ENCODE measurements around the gene CDRT15L2. TPM values are rescaled to one million over a fixed set of nuclear protein-coding genes. Genes with fewer than 3 reads are reported as not detected.
"Not testable (repeated sequence)": the region's sequence is repeated elsewhere in the genome, so short reads cannot be mapped to it uniquely, and the experiment has no call there.

Gene CDRT15L2
- total and polyA plus RNA-seq, 4 donors, result not detected

- H3K9me3 ChIP-seq (ENCODE audit: control insufficient read depth, low read length); H3K27me3 ChIP-seq (ENCODE audit: control insufficient read depth in 1 of 2, insufficient read depth in 2 of 2, low read length in 1 of 2); H3K27ac ChIP-seq (ENCODE audit: low read depth in 1 of 2, low read length in 2 of 2); H3K4me3 ChIP-seq (ENCODE audit: low read length in 2 of 2); H3K4me1 ChIP-seq (ENCODE audit: control insufficient read depth in 1 of 2, insufficient read depth in 2 of 2, low read length in 2 of 2); ATAC-seq (ENCODE audit: low FRiP score); H3K36me3 ChIP-seq (ENCODE audit: control insufficient read depth in 1 of 2, insufficient read depth in 2 of 2, low read length in 1 of 2); intact Hi-C loops (cut with DNase I); DNase-seq: not testable (repeated sequence)
- 28 to 46% methylated on average over 2 of the region's 4 CpGs for WGBS, 2 donors
Observed at GRCh38 chr17:20591040-20591439, 11.5 kb downstream of the CDRT15L2 start.

GRCh38 chr17:20605568-20605967 lies 26.0 kb downstream of the CDRT15L2 start:
- 98 to 100% methylated on average over 1 of the region's 1 CpG for WGBS, 2 donors
- H3K27ac ChIP-seq (ENCODE audit: low read depth in 1 of 2, low read length in 2 of 2); H3K9me3 ChIP-seq (ENCODE audit: control insufficient read depth, low read length); H3K4me3 ChIP-seq (ENCODE audit: low read length in 2 of 2); ATAC-seq (ENCODE audit: low FRiP score); H3K27me3 ChIP-seq (ENCODE audit: control insufficient read depth in 1 of 2, insufficient read depth in 2 of 2, low read length in 1 of 2); H3K4me1 ChIP-seq (ENCODE audit: control insufficient read depth in 1 of 2, insufficient read depth in 2 of 2, low read length in 2 of 2); H3K36me3 ChIP-seq (ENCODE audit: control insufficient read depth in 1 of 2, insufficient read depth in 2 of 2, low read length in 1 of 2); intact Hi-C loops (cut with DNase I); DNase-seq: not testable (repeated sequence)

- intact Hi-C loops (cut with DNase I); H3K27me3 ChIP-seq (ENCODE audit: control insufficient read depth in 1 of 2, insufficient read depth in 2 of 2, low read length in 1 of 2); H3K36me3 ChIP-seq (ENCODE audit: control insufficient read depth in 1 of 2, insufficient read depth in 2 of 2, low read length in 1 of 2); DNase-seq; H3K27ac ChIP-seq (ENCODE audit: low read depth in 1 of 2, low read length in 2 of 2); H3K4me1 ChIP-seq (ENCODE audit: control insufficient read depth in 1 of 2, insufficient read depth in 2 of 2, low read length in 2 of 2); ATAC-seq (ENCODE audit: low FRiP score); H3K9me3 ChIP-seq (ENCODE audit: control insufficient read depth, low read length); H3K4me3 ChIP-seq (ENCODE audit: low read length in 2 of 2): not testable (repeated sequence)
- WGBS, 2 donors, result 74 to 88% methylated on average over 1 to 3 of the region's 3 CpGs
Observed at GRCh38 chr17:20609490-20609889, 30.0 kb downstream of the CDRT15L2 start.

DNA sequence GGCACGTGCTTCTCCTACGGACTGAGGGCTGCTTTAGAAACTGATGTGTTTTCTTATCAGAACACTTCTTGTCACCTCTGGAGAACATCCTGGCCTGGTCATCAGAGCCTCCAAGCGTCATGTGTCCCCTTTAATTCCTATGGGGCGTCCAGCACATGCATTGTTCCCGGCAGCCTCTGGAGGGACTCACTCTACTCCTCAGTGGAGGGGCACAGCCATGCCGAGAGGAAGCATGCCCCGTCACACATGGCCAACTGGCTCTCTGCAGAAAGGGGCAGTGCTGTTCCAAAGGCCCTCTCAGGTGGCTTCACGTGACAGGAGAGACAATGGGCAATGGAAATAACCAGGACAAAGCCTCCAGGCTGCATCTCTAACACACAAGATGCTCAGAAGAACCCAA lies 31.8 kb downstream of the CDRT15L2 start:
- Histone ChIP-seq H3K4me3 (ENCODE audit: low read length in 2 of 2) (no peak overlapping the region), H3K4me1 (ENCODE audit: control insufficient read depth in 1 of 2, insufficient read depth in 2 of 2, low read length in 2 of 2) (no peaks in the 10 kb centered on the region), H3K36me3 (ENCODE audit: control insufficient read depth in 1 of 2, insufficient read depth in 2 of 2, low read length in 1 of 2) (no peaks in the 10 kb centered on the region), H3K9me3 (ENCODE audit: control insufficient read depth, low read length) (no peaks in the 10 kb centered on the region), H3K27me3 (ENCODE audit: control insufficient read depth in 1 of 2, insufficient read depth in 2 of 2, low read length in 1 of 2) (no peaks in the 10 kb centered on the region), H3K27ac (ENCODE audit: low read depth in 1 of 2, low read length in 2 of 2) (no peak overlapping the region)
- 80 to 82% methylated on average over 8 of the region's 8 CpGs for WGBS, 2 donors
- intact Hi-C loops (cut with DNase I), result no loop called here
- ATAC-seq (ENCODE audit: low FRiP score) (no peak), DNase-seq (no peak)

- Histone ChIP-seq H3K4me3 (ENCODE audit: low read length in 2 of 2) (no peak overlapping the region), H3K9me3 (ENCODE audit: control insufficient read depth, low read length) (no peaks in the 10 kb centered on the region), H3K4me1 (ENCODE audit: control insufficient read depth in 1 of 2, insufficient read depth in 2 of 2, low read length in 2 of 2) (no peaks in the 10 kb centered on the region), H3K27ac (ENCODE audit: low read depth in 1 of 2, low read length in 2 of 2) (no peak overlapping the region), H3K27me3 (ENCODE audit: control insufficient read depth in 1 of 2, insufficient read depth in 2 of 2, low read length in 1 of 2) (no peaks in the 10 kb centered on the region), H3K36me3 (ENCODE audit: control insufficient read depth in 1 of 2, insufficient read depth in 2 of 2, low read length in 1 of 2) (no peaks in the 10 kb centered on the region)
- intact Hi-C loops (cut with DNase I), result no loop called here
- ATAC-seq (ENCODE audit: low FRiP score) (no peak), DNase-seq (no peak)
- WGBS, 2 donors, result 92 to 95% methylated on average over 16 of the region's 16 CpGs
Observed at GRCh38 chr17:20612635-20613034, 33.1 kb downstream of the CDRT15L2 start.

DNA sequence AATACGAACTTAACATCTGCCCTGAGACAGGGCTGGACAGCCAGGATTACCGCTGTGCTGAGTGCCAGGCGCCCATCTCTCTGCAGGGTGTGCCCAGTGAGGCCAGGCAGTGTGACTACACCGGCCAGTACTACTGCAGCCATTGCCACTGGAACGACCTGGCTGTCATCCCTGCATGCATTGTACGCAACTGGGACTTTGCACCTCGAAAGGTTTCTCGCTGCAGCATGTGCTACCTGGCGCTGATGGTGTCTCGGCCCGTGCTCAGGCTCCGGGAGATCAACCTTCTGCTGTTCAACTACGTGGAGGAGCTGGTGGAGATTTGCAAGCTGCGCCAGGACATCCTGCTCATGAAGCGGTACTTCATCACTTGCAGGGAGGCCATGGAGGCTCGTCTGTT lies 33.7 kb downstream of the CDRT15L2 start:
- H3K4me3 ChIP-seq (ENCODE audit: low read length in 2 of 2), result no peak overlapping the region
- intact Hi-C loops (cut with DNase I), result no loop called here
- DNase-seq, result no peak
- no peak for ATAC-seq (ENCODE audit: low FRiP score)
- H3K27me3 ChIP-seq (ENCODE audit: control insufficient read depth in 1 of 2, insufficient read depth in 2 of 2, low read length in 1 of 2), result no peaks in the 10 kb centered on the region
- H3K36me3 ChIP-seq (ENCODE audit: control insufficient read depth in 1 of 2, insufficient read depth in 2 of 2, low read length in 1 of 2), result no peaks in the 10 kb centered on the region
- no peaks in the 10 kb centered on the region for H3K9me3 ChIP-seq (ENCODE audit: control insufficient read depth, low read length)
- H3K4me1 ChIP-seq (ENCODE audit: control insufficient read depth in 1 of 2, insufficient read depth in 2 of 2, low read length in 2 of 2), result no peaks in the 10 kb centered on the region
- WGBS, 2 donors, result 93% methylated on average over 16 of the region's 16 CpGs
- H3K27ac ChIP-seq (ENCODE audit: low read depth in 1 of 2, low read length in 2 of 2), result no peak overlapping the region

DNA sequence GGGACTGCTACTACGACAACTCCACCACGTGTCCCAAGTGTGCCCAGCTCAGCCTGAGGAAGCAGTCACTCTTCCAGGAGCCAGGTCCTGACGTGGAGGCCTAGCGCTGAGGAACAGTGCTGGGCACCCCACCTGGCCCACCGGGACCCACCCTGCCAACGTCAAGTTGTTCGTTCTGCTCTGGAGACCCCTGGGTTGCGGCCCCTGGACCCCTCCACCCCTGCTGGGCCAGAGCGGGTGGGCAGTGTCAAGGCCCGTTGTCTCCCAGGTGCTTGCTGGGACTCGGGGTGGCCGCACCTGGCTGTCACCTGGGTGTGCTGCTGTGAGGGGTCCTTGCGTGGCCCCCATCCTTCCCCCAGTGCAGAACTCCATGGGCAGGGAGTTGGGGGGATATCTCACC lies 34.4 kb downstream of the CDRT15L2 start:
- Histone ChIP-seq H3K27me3 (ENCODE audit: control insufficient read depth in 1 of 2, insufficient read depth in 2 of 2, low read length in 1 of 2) (no peaks in the 10 kb centered on the region), H3K9me3 (ENCODE audit: control insufficient read depth, low read length) (no peaks in the 10 kb centered on the region), H3K4me3 (ENCODE audit: low read length in 2 of 2) (no peak overlapping the region), H3K27ac (ENCODE audit: low read depth in 1 of 2, low read length in 2 of 2) (no peak overlapping the region), H3K4me1 (ENCODE audit: control insufficient read depth in 1 of 2, insufficient read depth in 2 of 2, low read length in 2 of 2) (no peaks in the 10 kb centered on the region), H3K36me3 (ENCODE audit: control insufficient read depth in 1 of 2, insufficient read depth in 2 of 2, low read length in 1 of 2) (no peaks in the 10 kb centered on the region)
- DNase-seq (no peak), ATAC-seq (ENCODE audit: low FRiP score) (no peak)
- 91 to 93% methylated on average over 13 of the region's 13 CpGs for WGBS, 2 donors
- intact Hi-C loops (cut with DNase I), result no loop called here

- H3K9me3 ChIP-seq (ENCODE audit: control insufficient read depth, low read length); H3K4me3 ChIP-seq (ENCODE audit: low read length in 2 of 2); DNase-seq; H3K36me3 ChIP-seq (ENCODE audit: control insufficient read depth in 1 of 2, insufficient read depth in 2 of 2, low read length in 1 of 2); ATAC-seq (ENCODE audit: low FRiP score); intact Hi-C loops (cut with DNase I); H3K27ac ChIP-seq (ENCODE audit: low read depth in 1 of 2, low read length in 2 of 2); H3K27me3 ChIP-seq (ENCODE audit: control insufficient read depth in 1 of 2, insufficient read depth in 2 of 2, low read length in 1 of 2); H3K4me1 ChIP-seq (ENCODE audit: control insufficient read depth in 1 of 2, insufficient read depth in 2 of 2, low read length in 2 of 2): not testable (repeated sequence)
- 76 to 78% methylated on average over 3 of the region's 3 CpGs for WGBS, 2 donors
Observed at GRCh38 chr17:20615461-20615860, 35.9 kb downstream of the CDRT15L2 start.

All from aorta (tissue), 5 donors.